H1 (cell line): ENCODE measurements around the gene ALG11. TPM values are rescaled to one million over a fixed set of nuclear protein-coding genes. Genes with fewer than 3 reads are reported as not detected.

Source experiments
- BRCA1 ChIP-seq: IDR thresholded peaks from 2 replicates; pipeline ENCODE4 v1.6.1; 2012; ENCODE audit warnings: low read depth, low read length, improper control_type of control experiment
- CEBPB ChIP-seq: IDR thresholded peaks from 2 replicates; pipeline ENCODE4 v1.6.1; 2012; ENCODE audit warnings: low read depth, low read length
- CHD2 ChIP-seq: IDR thresholded peaks from 2 replicates; pipeline ENCODE4 v1.6.1; 2012; ENCODE audit warnings: low read length, improper control_type of control experiment
- CREB1 ChIP-seq: IDR thresholded peaks from 2 replicates; pipeline ENCODE4 v1.6.1; 2012; ENCODE audit warnings: inconsistent platforms
- EZH2 ChIP-seq: fragments of 200-600 bp; sonication (generic); IDR thresholded peaks from 2 replicates; pipeline ENCODE4 v1.7.1; 2012; ENCODE audit warnings: low read depth, mild to moderate bottlenecking, moderate library complexity, low read length, inconsistent platforms; ENCODE audit not compliant: severe bottlenecking
- FOSL1 ChIP-seq: IDR thresholded peaks from 2 replicates; pipeline ENCODE4 v1.6.1; 2011; ENCODE audit warnings: mild to moderate bottlenecking, low read depth, low read length, moderate library complexity; ENCODE audit not compliant: insufficient read depth
- HDAC2 ChIP-seq, 2 experiments: fragments of 300-600 bp in 1 of 2; sonication (generic) in 1 of 2; IDR thresholded peaks; 2 replicates each; pipeline ENCODE4 v1.6.1; 2011 to 2012; ENCODE audit warnings: low read depth in 2 of 2, low read length in 2 of 2, mild to moderate bottlenecking in 2 of 2, moderate library complexity in 2 of 2, borderline replicate concordance in 1 of 2, inconsistent platforms in 1 of 2
- JUND ChIP-seq: IDR thresholded peaks from 2 replicates; pipeline ENCODE4 v1.6.1; 2011; ENCODE audit warnings: mild to moderate bottlenecking, improper control_type of control experiment, low read length
- KDM4A ChIP-seq: IDR thresholded peaks from one replicate; pipeline ENCODE4 v1.7.1; 2012; ENCODE audit warnings: low read depth, mild to moderate bottlenecking, moderate library complexity, low read length, inconsistent platforms; ENCODE audit not compliant: severe bottlenecking
- NRF1 ChIP-seq: IDR thresholded peaks from 2 replicates; pipeline ENCODE4 v1.6.1; 2011; ENCODE audit warnings: mild to moderate bottlenecking, low read depth, low read length, improper control_type of control experiment
- POLR2A ChIP-seq, 2 experiments: IDR thresholded peaks; 1 replicate in 1 of 2; 2 replicates in 1 of 2; pipeline ENCODE4 v1.6.1; 2011; ENCODE audit warnings: low read depth in 2 of 2, low read length in 2 of 2, mild to moderate bottlenecking in 2 of 2; ENCODE audit errors: control extremely low read depth in 1 of 2
- POLR2AphosphoS5 ChIP-seq: IDR thresholded peaks from 2 replicates; pipeline ENCODE4 v1.6.1; 2011; ENCODE audit warnings: low read depth, low read length
- RBBP5 ChIP-seq: IDR thresholded peaks from 2 replicates; pipeline ENCODE4 v1.7.1; 2012; ENCODE audit warnings: low read depth, mild to moderate bottlenecking, inconsistent platforms, low read length, moderate library complexity, borderline replicate concordance
- RXRA ChIP-seq: IDR thresholded peaks from 2 replicates; pipeline ENCODE4 v1.6.1; 2011; ENCODE audit warnings: low read depth, mild to moderate bottlenecking, low read length, moderate library complexity; ENCODE audit not compliant: insufficient read depth
- SIN3A ChIP-seq, 2 experiments: IDR thresholded peaks in 1 of 2; conservative IDR thresholded peaks in 1 of 2; 2 replicates each; pipeline ENCODE4 v1.6.1; 2011 to 2012; ENCODE audit warnings: low read length in 2 of 2, improper control_type of control experiment in 1 of 2, low read depth in 1 of 2, mild to moderate bottlenecking in 1 of 2
- SUZ12 ChIP-seq: fragments of 200-600 bp; sonication (generic); IDR thresholded peaks from 2 replicates; pipeline ENCODE4 v1.6.1; 2012; ENCODE audit warnings: mild to moderate bottlenecking, inconsistent platforms, low read length, moderate library complexity, mixed read lengths
- TAF1 ChIP-seq: IDR thresholded peaks from 2 replicates; pipeline ENCODE4 v1.6.1; 2011; ENCODE audit warnings: mild to moderate bottlenecking, low read depth, low read length
- TBP ChIP-seq: IDR thresholded peaks from 2 replicates; pipeline ENCODE4 v1.6.1; 2011; ENCODE audit warnings: low read depth, low read length, improper control_type of control experiment
- polyA plus RNA-seq, 7 experiments: library from polyadenylated mRNA; depleted of rRNA in 3 of 7; stranded (reverse) in 5 of 7; unstranded in 2 of 7; fragments of >200 nt in 5 of 7; fragments of 200-250 nt in 2 of 7; gene quantifications; 1 replicate in 5 of 7; 2 replicates in 1 of 7; 4 replicates in 1 of 7; pipeline versions ENCODE4 v1.2.1 to v1.2.3, GENCODE V29; 2011 to 2013; ENCODE audit warnings: missing spikeins in 2 of 7, mixed read lengths in 2 of 7
- total RNA-seq: library from RNA; stranded (reverse); fragmentation: NEBNext Ultra II Directional; extraction: Animal tissue kit (Norgen Biotek cat#: 25700); gene quantifications from 2 replicates; pipeline ENCODE4 v1.2.1, GENCODE V29; 2021

Gene ALG11
- total and polyA plus RNA-seq, 2 of the 8 experiments (the other 6 are each of a cell fraction or from before 2014, with no cell fraction given), result 5.2 to 39.9 TPM

GRCh38 chr13:52011632-52012511 lies at the start of gene ALG11 (continued):
- TF ChIP-seq POLR2AphosphoS5 (peak; percentile 78), SUZ12 (peak; percentile 48; the same call in 1 of the 2 replicates), CHD2 (peak; percentile 60), TAF1 (peak; percentile 89), NRF1 (0 out of 2 replicates have a peak, but pooled peaks have one; percentile 2), KDM4A (peak; percentile 100), BRCA1 (no peak), FOSL1 (no peak), EZH2 (no peak), RBBP5 (no peak), POLR2A (IDR thresholded peaks at IDR 0.05; ENCODE audit: control extremely low read depth in 1 of 2, low read depth in 2 of 2, low read length in 2 of 2) (peak; percentile 80 to 91), SIN3A (conservative IDR thresholded peaks at IDR 0.05 in 1 of 2, IDR thresholded peaks at IDR 0.05 in 1 of 2; ENCODE audit: low read depth in 1 of 2, low read length in 2 of 2) (no peak; a peak in 2 of 4 replicates), RXRA (no peak), TBP (peak; percentile 83), HDAC2 (IDR thresholded peaks at IDR 0.05; ENCODE audit: borderline replicate concordance in 1 of 2, low read depth in 2 of 2, low read length in 2 of 2) (no peak; a peak in 2 of 4 replicates), CREB1 (no peak; the same call in none of the 2 replicates), JUND (no peak), CEBPB (no peak)
